NK-92 treated with Interleukin-12 subunit alpha and Interleukin-12 subunit beta, amount 100 ng/mL, for 24 hours (cell line): Measurements from ENCODE around the gene KCNK18.

Experiments used
- DNase-seq: peaks from one replicate; lab custom pipeline; 2025; lab: John Stamatoyannopoulos, UW

KCNK18 gene

DNA sequence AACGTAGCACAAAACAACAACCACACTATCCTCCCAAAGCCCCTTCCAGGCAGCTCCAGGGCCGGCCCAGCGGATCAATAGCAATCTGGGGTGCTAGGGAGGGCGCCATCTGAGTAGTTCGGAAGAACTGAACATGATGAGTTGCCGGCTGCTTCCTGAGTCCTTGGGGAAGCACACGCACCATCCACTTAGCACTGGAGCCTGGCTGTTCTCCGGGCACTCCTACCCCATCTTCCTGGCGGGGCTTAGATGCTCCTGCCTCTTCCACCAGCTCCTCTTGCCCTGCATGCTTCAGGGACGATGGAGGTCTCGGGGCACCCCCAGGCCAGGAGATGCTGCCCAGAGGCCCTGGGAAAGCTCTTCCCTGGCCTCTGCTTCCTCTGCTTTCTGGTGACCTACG, at the start of gene KCNK18:
Gene KCNK18 (plus strand): TSS at position 301 of the 400 bp plus-strand sequence. CDS start 0 bp downstream, at position 301.
- no peak for DNase-seq

DNA sequence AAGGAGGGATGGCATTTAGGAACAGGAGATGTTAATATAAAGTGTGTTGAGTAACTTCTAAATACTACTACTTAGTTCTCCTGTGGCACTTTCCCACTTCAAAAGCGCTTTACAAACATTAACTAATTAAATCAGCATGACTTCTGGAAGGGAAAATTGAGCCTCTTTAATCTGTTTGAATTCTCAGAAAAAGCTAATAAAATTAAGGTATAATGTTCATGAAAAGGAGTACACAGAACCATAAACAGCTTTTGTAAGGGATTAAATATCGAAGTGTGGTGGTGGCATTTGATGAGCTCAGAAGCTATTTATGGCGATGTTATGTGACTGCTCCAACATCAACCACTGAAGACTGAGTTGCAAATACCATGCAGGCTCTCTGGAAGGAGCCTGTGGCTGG, 49.0 kb upstream of the KCNK18 start:
- no peak for DNase-seq

DNA sequence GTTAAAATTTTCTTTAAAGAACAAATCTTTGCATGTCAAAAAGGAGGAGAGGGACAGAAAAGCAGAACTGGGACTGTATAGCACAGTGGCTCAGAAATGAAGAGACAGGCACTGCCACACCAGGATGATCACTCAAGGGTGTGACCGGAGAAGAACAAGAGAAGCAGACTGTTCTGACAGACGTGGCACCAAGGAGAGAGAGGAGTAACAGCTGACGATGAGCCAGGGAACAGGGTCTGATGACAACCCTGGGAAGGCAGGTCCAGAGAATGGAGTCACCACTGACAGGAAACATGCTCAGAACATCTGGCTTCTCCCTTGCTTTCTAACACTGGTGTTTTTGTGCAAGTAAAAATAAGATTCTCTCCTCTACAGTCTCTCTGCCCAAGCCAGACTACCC, 44.6 kb upstream of the KCNK18 start:
- no peak for DNase-seq

DNA sequence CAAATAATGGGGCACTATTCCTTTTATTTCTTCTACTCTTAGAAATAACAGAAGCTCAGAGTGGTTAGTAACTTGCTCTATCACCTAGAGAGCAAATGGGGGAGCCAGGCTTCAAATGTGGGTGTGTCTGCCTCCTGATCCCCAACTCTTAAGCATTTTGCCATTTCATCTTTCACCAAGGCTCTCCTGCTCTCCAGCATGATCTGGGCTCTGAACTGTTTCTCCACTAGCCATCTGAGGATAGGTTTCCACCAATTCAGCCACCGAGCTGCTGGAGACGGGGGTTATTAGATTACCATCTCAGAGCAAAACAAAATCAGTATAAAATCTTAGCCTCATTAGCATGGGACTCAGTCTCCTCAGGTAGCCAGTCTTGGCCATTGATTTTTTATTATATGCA, 39.0 kb upstream of the KCNK18 start:
- no peak for DNase-seq

DNA sequence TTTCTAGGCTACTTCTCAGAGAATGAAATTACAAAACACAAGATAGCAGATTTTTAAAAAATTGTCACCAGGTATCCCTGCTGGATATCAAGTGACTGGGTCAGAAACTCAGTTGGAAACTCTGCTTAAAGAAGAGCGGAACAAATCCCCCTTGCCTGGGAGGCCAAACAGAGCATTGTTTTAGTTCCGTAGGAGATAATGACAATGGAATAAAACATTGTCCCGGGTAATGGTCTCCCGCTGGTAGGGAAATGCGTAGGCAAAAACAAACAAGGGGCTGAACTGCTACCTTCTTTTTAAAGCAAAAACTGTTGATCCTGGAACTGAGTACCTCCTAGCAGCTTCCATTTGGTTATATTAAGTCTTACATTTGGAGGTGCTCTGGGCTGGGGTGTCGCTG, 37.9 kb upstream of the KCNK18 start:
- no peak for DNase-seq

DNA sequence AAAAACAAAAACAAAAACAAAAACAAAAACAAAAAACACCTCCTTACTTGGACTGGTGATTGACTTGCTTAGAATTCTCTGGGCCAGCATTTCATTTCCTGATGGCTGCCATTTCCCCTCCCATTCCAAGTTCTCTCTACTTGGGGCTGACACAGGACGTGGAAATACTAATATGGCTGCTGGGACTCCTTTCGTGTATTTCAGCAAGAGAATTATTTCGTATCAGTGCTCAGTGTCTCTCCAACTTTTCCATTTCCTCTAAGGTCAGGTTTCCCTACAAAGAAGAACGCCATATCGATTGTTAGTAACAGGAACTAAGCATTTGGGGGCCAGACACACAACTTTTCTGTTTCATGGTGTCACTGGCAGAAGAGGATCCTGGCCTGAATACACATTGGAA, 36.7 kb upstream of the KCNK18 start:
- DNase-seq, result no peak

DNA sequence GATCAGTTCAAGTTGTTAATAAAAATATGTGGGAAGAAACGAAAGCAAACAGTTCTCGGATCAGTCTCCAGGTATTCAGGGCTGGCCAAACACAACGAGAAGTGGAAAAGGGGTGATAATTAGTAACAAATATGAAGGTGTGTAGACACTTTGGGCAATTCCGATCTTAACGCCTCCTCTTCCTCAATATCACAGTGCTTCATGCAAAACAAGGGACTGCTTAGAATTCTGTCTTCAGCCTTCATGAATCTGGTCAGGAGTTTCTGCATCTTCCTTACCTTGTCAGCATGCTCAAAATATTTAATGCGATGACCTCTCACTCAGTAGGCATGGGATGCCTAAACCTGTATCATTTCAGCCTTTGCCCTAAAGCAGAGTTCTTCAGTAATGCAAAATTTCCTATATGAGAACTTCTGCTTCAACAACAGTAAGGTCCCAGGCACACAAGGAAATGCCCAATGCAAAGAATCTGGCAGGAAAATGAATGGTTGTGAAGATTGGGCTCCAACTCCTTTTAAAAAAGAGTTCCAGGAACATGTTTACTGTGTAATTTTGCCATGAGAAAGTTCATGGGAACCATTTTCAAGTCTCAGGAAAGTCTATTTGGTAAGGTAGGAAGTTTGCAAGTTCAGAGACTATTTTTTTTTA, 35.8 kb upstream of the KCNK18 start:
- DNase-seq, result no peak

DNA sequence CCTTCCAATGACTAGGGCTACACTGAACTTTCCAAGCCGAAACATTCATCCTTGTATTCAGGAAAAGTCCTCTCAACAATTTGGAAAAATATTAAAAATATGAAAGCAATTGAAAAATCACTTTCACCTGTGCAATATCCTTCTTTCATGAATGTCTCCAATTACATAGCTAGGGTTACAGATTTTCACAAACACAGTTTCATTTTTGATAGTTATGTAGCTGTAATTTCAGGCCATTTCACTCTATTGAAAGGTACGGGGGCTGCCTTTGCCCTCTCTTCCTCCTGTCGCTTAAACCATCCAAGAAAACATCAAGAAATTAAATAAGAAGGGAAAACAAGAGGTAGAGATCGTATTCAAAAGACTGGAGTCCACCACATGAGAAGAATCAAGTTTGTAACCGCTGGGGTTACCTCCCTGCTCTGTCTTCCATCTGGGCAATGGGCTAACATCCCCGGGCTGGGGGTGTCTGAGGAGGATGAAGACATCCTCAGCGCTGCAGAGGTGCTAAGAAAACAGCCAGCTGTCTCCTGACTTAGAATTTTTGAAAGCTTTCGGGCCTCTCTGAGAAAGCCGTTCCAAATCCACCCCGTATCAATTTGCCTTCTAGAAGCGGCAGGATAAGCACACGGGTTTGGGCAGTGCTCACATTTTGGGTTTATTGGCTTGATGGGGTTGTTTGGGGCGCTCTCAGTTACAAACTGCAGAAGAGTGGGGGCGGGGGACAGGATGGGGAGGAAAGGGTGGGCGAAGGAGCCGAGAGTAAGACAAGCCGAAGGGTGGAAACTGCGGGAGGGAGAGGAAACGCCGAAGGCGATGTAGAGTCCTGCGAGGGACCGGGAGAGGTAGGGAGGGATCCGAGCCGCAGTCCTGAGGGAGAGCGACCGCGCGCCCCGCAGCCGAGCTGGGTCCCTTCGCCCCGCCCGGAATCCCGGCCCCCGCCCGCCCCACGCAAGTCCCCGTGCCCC, 34.9 kb upstream of the KCNK18 start:
- no peak for DNase-seq

DNA sequence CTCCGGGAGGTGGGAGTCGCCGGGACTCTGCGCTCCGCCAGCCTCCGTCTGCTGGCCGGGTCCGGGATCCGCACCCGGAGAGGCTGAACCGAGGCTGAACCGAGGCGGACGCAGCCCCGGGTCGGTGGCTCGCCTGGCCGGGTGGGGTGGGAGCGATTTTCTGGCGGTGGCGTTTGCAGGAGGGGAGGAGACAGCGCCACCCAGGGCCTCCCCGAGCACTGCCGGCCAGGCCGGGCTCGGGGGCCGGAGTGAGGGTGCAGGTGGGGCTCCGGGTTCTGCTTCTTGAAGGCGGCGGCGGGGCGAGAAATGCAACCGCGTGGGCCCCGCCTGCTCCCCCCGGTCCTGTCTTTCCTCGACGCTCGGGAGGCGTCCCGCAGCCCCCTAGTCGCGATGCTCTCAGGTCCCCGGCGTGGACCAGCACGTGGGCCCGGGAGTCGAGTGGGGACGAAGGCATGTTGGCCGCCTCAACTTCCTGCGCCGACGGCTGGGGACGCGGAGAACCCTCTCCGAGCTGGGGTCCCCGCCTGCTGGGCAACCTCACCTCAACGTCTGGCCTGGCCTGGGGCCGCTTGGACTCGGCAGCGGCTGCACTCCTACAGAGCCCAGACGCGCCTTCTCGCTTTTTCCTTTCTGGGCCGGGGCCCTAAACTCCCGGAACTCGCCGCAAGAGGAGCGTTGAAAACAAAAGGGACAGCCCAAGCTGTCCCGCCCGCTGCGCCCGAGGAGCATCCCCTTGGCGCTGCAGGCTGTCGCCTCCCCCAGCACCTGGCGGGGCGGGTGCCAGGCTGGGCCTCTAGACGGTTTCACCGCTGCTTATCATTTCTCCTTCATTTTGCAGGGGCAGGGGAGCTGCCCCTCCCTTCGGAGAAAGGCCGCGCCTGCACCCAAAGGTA, 34.0 kb upstream of the KCNK18 start:
- no peak for DNase-seq

DNA sequence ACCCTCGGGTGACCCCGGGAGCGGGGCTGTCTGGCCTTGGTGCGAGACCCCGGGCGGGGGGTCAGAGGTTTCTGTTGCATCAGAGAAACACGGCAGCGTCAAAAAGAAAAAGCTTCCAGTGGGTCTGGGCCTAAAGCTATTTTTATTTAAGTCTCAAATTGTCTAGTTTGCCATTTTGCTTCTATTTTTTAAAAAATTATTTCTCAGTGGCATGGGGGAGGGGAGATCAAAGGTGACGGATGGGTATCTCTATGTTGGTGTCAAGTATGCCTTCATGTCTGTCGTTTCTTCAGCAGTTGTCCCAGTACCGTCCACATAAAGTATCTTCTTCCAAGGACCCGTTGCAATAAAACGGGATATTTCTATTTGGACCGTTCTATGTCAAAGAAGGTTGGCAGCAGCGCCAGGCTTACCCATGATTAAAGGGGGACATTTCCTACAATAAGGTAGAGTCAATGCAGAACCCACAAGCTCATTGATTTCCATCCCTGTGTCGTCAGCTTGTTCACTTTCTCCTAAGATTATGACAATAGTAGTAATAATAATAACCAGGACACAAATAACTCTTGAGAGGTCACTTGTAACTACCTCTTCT, 33.2 kb upstream of the KCNK18 start:
- no peak for DNase-seq

DNA sequence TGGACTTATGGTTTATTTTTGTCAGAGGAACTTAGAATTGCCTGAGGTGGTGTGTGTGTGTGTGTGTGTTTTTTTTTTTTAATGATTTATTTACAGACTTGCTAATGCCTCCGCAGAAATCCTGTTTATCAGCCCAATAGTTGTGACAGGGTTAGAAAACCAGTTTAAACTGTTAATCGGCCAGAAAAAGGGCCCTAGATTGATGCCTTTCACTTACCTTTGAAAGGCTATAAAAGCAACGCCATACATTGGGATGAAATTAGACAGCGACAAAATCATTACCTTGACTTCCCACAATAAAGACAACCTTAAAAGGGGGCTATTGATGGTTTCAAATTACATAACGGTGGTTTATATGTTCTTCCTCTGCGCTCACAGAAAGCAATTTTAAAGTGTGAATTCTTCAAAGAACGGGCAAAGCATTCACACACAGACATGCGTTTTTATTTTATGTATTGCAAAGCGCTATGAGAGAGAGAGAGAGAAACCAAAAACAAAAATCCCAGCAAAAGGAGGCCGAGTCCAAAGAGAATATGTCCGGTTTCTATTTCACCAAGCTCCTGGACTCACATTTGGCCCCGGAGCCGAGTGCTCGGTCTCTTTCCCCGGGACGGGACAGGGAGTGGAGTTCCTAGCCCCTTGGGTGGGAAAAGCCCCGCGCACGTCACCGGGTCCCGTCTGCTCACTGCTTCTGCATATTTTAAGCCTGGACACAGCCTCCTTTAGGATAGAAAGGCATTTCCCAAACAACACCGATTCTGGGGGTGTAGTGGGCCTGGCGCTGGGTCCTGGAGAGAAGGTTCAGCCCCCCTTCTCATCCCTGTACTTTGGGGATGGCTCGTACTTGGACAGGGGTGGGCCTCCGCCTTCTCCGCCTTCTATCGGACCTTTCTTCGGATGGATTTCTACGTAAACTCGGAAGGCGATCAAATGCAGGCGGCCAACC, 32.4 kb upstream of the KCNK18 start:
- DNase-seq, result no peak

DNA sequence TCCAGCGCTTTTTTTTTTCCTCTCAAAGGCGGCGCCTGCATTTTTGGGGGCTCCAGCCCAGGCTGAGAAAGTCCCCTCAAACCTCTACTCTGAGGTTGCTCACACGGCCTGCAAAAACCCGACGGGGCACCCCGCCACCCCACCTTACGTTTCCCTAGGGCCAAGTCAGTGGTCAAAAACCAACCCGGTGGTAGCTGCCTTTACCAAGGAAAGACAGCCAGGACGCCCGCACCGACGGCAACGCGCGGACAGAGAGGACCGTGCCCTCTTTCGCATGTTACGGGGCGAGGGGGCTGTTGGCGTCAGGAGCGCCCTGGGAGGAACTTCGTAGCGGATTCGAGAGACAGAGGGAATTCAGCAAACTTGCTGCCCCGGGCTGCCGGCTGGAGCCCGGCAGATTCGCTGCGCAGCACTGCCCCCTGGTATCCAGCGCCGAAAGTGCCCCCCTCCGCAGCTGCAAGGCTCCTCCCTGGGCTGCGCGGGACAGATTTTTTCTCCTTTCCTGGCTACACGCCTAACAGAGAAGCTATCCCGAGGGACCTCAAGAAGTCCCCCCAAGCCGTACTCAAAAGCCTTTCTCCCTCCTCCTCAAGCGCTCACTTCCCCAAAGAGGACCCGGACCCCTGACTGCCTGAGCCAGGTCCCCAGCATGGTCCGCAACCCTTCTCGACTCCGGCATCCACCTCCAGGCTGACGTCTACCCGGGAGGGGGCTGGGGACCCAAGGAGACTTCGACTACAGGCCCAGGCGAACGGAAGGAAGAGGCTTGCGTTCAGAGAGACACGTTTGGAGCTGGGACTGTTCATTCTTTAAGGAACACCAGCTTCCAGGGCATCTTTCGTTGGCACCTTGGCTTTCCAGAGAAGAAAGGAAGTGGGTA, 31.5 kb upstream of the KCNK18 start:
- no peak for DNase-seq

DNA sequence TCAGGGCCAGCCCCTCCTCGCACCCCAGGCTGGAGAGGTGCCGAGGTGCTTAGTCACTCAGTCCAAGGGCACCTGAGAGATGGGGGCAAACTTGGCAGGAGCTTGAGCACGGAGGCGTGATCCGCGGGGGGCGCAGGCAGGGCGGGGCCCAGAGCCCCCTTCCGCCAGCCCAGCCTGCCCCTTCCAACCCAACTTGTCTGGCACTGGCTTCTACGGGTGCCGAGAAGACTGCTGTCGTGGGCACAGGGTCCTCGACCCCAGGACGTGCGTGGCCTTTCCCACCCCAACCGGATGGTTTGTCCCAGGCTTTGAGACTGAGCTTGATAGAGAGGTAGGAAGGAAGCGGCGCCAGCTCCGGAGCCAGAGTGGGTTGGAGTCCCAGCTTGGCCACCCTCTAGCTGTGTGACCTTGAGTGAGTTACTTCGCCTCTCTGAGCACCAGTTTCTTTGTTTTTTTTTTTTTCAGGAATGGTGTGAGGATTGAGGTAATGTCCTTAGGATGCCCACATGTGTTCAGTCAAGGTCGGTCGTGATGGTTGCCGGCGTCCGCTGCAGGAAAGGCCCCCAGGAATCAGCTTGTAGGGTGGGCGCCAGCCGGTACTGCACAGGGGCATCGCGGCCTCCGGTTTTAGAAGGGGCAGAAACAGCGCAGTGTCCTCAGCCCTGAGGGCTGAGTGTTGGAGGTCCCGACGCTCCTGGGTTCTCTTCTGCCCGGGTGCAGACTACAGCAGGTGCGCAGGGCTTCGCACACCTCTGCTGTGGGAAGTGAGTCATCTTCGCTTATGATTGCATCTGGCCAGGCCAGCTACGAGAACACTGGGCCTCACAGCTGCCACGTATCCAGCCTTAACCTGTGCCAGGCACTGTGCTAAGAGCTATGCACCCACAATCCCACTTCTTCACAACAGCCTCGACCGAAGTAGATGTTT, 30.6 kb upstream of the KCNK18 start:
- no peak for DNase-seq

DNA sequence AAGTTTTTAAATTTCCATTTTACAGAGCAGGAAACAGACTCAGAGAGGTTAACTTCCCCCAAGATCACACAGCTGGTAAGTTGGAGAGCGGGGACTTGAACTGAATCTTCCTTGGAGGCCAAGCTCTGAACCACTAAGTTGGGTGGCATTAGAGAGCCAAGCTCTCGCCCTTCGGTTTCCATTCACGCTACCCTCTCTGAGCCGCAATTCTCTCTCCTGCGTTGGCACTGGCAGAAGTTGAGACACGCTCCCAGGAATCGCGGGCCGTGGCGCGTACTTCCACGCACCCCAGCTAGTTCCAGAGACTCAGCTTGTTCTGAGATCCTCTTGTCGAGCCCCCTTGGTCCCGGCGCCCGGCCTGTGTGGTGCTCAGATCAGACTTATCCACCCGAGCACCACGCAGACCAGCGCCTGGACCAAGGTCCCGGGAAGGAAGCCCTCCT, 29.9 kb upstream of the KCNK18 start:
- no peak for DNase-seq

DNA sequence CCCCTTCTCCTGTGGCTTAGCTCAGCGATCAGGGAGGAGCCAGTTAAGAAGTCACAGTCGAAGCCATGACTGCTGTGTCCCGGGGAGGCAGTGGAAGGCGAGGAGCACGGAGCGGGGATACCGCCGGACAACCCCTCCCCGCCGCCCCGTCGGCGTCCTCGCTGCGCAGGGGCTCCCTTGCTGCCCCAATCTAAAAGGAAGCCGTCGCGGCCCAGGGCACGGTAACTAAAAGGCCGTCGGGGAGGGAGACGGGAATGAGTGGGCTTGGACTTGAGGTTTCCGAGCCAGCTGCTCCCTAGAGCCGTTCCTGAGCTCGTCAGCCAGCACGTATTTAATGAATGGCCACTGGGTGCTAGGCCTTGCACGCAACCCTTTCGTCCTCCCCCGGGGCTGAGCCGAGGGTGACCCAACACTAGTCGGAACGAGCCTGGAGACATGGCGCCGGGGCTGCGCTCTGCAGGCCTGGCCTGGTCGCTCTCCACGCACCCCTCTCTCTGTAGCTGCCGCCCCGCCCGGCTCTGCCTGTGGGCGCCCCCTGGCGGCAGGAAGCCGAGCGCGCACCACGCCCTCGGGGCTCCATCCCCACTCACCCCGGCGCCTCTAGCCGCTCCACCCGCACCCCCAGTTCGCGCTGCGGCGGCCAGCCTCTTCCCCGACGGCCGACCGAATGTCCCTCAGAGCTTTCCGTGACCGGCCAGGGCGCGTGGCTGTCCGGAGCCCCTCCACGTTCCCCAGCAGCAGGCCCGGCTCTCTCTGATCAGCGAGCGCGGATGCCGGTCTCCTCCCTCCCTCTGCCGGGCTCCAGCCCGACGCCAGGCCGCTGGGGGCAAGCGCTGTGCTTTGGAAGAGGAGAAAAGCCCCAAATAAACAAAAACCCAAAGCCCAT, 29.3 kb upstream of the KCNK18 start:
- no peak for DNase-seq

DNA sequence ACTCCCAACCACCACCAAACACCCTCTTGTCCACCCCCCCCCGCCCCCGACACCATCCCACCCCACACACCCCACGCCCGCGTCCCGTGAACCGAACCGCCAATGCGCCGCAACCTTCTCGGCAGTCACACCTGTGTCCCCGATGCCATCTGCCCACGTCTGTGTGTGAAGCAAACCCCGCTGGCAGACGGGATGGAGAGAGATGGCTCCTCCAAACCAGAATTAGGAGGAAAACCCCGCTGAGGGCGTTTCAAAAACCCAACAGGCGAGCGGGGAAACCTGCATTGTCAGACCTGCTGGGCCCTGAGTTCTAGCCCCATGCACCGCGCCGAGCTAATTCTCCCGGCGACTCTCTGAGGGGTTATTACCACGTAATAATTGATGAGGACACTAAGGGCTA, 28.6 kb upstream of the KCNK18 start:
- no peak for DNase-seq

DNA sequence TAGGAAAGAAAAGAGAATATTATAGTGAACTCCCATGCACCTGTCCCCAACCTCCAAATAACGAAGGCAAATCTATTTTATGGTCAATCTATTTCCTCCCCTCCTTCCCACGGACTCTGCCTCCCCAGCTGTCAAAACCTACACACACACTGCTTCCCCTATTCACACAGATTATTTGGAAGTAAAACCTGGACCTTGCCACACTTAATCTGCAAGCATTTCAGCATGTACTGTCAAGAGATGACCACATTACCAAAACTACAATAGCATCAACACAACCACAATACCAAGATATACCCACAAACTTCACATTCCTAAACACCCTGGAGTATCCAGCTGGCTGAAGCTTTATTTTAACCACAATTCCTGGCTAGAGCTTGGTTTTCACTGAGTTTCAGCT, 27.8 kb upstream of the KCNK18 start:
- no peak for DNase-seq

DNA sequence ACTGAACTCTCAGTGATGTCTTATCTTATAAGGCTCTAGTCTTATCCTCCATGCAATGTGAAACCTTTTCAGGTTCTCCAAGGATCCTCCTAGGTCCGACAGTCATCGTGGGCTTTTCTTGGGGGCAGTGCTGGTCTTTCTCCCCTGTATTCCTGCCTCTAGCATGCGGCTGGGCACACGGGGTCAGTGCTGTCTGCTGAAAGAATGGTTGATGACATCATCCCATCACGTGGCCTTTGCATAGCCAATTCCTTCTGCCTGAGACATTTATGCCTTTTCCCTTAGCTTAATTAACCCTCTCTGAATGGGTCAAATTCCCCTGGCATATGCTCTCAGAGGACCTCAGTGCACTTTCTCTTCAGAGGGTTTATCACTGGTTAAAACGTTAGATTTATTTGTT, 27.0 kb upstream of the KCNK18 start:
- no peak for DNase-seq
